ENCODE measurements around the gene TTLL10.

- no peak for TF ChIP-seq CTCF (conservative IDR thresholded peaks at IDR 0.05; ENCODE audit: low read depth in 2 of 2)
- TF ChIP-seq ETS1 (IDR thresholded peaks at IDR 0.05): no peak
- TF ChIP-seq ZNF462 (CRISPR knock-in tag; IDR thresholded peaks at IDR 0.05): no peak
These were observed 24.9 kb downstream of the TTLL10 start for GRCh38 chr1:1198423-1199140.

Measured in GM23338 (cell line).